GM18517 (cell line): Measurements from ENCODE around the gene TMEM271.

ENCODE experiments used
- ATAC-seq: cut with Tn5 transposase; IDR thresholded peaks from one replicate; pipeline ENCODE4 v1.9.1; 2021; ENCODE audit warnings: mild to moderate bottlenecking, moderate library complexity; ENCODE audit not compliant: unreplicated experiment

The TMEM271 gene

DNA sequence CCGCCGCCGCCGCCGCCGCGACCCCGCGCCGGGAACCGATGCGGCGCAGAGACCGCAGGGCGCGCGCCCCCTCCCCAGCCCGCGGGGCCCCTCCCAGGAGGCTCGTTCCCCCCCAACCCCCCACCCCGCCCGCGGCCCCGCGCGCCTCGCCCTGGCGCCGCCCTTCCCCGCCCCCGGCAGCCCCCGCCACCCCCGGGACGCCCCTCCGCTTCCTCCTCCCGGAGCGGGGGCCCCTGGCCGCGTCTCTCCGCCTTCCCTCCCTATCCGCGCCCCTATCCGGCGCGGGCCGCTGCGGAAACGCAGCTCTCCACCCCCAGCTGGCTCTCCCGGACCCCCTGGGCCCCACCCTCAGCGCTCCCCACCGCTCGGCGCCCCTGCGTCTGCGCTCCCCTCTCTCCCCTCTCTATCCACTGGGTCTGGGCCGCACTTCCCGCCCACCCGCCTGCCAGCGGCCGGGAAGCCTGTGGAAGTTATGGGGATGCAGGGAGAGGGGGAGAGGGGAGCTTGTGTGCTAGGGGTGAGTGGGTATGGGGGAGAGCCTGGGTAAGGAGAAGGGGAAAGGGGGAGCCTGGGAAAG lies at the start of gene TMEM271:
Gene TMEM271 (minus strand): TSS at position 51 of the 577 bp plus-strand sequence. CDS start 233 bp downstream, outside the sequence.
- ATAC-seq: no peak

- no peak for ATAC-seq
Measured at GRCh38 chr4:625631-626161, 49.6 kb upstream of the TMEM271 start.

- no peak for ATAC-seq
Measured at GRCh38 chr4:624705-625590, 48.9 kb upstream of the TMEM271 start, which contains the start of gene PDE6B. Gene PDE6B, plus strand, starts transcription at chr4:625573. Its CDS starts 54 bp downstream, at chr4:625627.

GRCh38 chr4:623914-624566 lies 47.9 kb upstream of the TMEM271 start:
- no peak for ATAC-seq

- no peak for ATAC-seq
Measured at GRCh38 chr4:622996-623913, 47.2 kb upstream of the TMEM271 start.

DNA sequence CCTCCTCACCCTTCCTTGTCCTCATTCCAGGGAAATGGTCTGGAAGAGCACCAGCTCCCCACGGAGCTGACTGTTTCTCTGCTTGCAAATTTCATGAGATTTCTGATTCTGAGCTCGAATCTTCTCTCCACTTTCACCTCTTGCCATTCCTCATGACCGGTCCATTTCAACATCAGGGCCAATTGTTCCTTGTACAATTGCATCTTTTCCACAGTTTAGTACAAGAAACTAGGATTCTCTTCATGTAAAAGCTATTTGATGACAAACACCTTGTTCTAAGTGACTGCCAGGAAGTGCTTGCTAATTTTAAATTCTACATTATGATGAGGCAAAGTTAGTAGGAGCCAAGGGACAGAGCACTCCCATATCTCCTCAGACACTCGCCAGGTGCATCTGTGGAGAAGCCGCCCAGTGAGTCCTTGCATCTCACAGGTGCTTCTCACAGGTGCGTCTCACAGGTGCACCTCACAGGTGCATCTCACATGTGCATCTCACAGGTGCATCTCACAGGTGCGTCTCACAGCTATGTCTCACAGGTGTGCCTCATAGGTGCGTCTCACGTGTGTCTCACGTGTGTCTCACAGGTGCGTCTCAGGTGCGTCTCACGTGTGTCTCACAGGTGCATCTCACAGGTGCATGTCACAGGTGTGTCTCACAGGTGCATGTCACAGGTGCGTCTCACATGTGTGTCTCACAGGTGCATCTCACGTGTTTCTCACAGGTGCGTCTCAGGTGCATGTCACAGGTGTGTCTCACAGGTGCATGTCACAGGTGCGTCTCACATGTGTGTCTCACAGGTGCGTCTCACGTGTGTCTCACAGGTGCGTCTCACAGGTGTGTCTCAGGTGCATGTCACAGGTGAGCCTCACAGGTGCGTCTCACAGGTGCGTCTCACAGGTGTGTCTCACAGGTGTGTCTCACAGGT lies 46.2 kb upstream of the TMEM271 start:
- ATAC-seq: no peak

DNA sequence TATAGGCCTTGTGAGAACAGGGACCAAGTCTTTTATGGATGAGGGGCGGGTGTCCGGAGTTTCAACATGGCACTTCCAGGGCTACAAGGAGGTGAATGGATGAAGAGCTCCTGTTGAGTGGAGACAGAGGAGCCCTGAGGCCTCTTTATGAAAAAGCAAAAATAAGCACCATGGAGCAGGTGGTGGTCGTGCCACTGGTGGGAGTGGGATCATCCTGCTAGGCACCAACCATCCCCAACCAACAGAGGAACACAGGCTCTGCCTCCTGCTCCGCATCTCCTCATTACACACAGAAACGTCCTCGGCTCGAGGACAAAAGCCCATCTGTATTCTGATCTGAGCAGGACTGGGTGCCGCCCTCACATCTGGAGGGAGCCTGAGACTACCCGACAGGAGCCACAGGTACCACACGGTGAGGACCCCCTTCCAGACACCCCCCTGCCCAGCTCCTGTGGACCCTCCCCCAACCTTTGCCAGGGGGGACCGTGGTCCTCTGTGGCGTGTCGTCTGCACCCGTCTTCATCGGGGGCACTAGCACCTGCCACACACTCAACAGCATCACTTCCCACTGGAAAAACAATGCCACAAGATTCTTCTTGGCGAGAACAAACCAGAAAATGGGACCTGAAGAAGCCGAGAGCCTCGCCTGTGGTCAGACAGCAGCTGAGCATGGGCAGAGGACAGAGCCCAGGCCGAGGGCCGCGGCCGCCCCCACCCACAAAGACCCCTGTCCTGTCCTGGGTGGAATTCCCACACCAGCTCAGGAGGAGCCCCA lies 45.4 kb upstream of the TMEM271 start:
- ATAC-seq: no peak

DNA sequence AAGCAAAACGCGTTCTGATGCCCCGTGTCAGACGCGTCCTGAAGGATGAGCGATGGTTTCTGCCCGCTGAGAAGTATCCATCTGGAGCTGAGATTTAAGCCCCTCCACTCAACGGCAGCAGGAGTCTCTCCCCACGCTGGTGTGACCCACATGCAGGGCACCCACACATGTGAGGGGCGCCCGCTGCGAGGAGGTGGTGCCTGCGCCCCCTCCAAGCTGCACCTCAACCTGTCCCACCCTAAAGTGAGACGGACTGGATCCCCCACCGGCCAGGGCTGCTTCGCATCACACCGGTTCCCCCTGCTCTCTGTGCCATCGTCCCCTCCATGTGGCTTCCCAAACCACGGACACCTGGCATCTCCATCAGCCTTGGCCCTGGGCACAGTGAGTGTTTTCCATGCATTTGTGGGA lies 44.8 kb upstream of the TMEM271 start:
- ATAC-seq: no peak

DNA sequence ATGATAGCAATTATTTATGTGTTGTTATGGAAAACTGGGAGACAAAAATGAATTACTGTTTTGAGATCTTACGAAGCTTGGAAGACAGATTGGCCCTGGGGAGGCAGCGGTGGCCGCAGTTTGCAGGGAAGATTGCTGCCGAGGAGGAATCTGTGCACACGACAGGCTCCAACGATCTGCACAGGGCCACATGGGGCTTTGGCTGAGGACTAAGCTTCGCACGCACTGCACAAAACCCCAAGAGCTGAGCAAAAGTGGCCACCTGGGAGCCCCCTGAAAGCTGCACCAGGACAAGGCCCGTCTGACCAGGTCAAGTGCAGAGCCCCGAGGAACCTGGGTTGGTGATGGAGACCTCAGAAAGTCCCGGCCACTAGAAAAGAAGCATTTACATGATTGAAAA lies 44.1 kb upstream of the TMEM271 start:
- ATAC-seq: no peak

DNA sequence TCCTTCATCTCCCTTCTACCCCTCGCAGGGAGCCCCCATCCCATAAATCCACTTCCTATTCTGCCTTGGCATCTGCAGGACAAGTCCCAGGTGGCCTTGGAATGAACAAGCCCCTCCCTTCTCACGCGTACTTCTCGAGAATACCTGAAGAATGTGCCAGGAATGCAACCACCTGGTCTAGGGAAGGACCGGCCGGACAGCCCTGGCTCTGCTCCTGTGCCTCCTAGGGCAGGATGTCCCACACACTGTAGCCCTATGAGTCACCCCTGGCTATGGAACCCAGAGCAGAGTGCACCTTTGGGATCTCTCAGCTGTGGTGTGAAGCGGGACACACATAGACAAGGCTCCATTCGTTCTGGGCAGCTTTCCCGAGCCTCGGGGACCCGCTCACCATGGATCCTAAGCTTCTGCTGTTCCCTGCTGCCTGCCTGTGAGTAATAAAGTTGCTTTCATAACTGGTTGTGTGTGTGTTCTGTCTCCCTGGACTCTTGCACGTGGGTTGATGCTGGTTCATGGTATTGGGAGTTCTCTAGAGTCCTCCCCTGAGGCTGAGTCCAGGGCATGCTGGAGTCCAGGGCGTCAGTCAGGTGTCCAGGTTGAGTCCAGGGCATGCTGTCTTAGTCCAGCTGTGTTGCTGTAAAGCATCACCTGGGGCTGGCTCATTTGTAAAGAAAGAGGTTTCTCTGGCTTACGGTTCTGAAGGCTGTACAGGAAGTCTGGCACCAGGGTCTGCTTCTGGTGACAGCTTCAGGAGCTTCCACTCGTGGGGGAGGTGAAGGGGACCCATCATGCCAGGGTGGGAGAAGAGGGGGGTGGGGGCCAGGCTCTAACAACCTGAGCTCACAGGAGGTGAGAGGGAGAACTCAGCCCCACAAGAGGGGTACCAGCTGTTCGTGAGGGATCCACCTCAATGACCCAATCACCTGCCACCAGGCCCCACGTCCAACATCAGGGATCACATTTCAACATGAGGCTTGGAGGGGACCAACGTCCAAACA lies 41.8 kb upstream of the TMEM271 start:
- ATAC-seq: no peak

GRCh38 chr4:616911-617643 lies 41.0 kb upstream of the TMEM271 start:
- ATAC-seq: no peak

DNA sequence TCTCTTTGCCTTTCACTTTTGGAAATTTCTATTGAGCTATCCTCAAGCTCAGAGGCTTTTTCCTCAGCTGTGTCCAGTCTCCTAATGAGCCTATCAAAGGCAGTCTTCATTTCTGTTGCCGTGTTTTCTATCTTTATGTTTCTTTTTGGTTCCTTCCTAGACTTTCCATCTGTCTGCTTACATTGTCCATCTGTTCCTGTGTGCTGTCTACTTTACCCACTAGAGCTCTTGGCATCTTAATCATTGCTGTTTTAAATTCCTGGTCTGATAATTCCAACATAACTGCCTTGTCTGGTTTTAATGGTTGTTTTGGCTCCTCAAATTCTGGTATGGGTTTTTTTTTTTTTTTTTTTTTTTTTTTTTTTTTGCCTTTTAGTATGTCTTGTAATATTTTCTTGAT lies 40.0 kb upstream of the TMEM271 start:
- ATAC-seq: no peak

GRCh38 chr4:613126-613525 lies 37.0 kb upstream of the TMEM271 start:
- no peak for ATAC-seq

GRCh38 chr4:612749-613125 lies 36.6 kb upstream of the TMEM271 start:
- ATAC-seq: no peak

- ATAC-seq: no peak
Measured at GRCh38 chr4:612052-612748, 36.1 kb upstream of the TMEM271 start.
